NCI-H128 (cell line): Measurements from ENCODE around the gene TNFRSF8.
"Not testable (repeated sequence)": the region's sequence is repeated elsewhere in the genome, so short reads cannot be mapped to it uniquely, and the experiment has no call there.

ENCODE experiments used
- DNase-seq: peaks from one replicate; lab custom pipeline; 2025; ENCODE audit not compliant: unreplicated experiment; lab: John Stamatoyannopoulos, UW

The TNFRSF8 gene

GRCh38 chr1:12063141-12064072 is at the start of gene TNFRSF8:
Gene TNFRSF8, plus strand, starts transcription at chr1:12063303. Its CDS starts 296 bp downstream, at chr1:12063599.
- DNase-seq = no peak

DNA sequence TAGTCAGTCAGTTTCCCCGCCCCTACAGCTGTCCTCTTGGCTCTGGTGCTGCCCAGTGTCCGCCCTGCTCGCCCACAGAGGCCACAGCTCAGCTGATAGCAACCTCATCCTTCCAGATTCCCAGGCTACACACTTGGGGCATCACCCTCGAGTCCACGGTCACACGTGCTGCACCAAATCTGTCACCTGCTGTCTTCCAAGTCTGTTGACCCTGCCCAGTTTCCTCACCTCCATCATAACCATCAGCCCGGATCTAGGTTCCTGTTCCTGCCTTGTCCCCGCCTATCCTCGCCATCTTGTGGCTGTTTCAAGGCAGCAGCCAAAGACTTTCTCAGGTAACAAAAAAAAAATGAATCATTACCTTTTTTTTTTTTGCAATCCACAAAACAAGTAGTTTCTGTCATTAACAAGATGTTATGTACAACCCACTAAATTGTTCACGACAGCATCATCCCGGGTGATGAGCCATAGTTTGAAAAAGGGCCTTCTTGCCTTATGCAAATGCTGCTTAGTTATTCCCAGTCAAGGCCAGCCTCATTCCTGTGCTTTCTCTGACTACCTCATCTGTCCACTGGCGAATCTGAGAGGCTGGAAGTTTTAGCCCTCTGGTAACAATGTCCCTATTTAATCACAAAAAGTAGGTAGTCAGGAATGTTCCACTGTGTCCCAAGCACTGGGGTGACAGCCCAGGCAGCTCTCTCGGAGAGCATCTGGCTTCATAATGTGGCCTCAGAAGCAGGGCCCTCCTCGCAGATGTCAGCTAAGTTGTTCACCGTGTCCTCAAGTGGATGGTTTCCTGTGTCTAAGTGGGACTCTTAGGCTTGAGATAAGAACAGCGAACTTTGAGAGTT is 48.7 kb upstream of the TNFRSF8 start:
- DNase-seq = no peak

GRCh38 chr1:12015001-12015491 is 48.1 kb upstream of the TNFRSF8 start:
- DNase-seq = no peak

- no peak for DNase-seq
These were observed 47.6 kb upstream of the TNFRSF8 start for GRCh38 chr1:12015499-12015898.

DNA sequence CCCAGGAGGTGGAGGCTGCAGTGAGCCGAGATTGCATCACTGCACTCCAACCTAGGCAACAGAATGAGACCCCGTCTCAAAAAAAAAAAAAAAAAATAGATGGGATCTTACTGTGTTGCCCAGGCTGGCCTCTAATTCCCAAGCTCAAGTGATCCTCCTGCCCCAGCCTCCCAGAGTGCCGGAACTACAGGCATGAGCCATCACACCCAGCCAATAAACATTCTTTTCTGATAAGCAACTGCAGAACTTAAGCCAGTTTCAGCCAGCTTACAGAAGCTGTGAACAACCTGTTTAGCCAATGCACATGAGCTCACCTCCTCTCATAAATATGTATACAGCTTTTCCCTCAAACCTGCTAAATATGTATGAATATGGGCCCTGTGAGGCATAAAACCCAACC is 46.9 kb upstream of the TNFRSF8 start:
- no peak for DNase-seq

DNA sequence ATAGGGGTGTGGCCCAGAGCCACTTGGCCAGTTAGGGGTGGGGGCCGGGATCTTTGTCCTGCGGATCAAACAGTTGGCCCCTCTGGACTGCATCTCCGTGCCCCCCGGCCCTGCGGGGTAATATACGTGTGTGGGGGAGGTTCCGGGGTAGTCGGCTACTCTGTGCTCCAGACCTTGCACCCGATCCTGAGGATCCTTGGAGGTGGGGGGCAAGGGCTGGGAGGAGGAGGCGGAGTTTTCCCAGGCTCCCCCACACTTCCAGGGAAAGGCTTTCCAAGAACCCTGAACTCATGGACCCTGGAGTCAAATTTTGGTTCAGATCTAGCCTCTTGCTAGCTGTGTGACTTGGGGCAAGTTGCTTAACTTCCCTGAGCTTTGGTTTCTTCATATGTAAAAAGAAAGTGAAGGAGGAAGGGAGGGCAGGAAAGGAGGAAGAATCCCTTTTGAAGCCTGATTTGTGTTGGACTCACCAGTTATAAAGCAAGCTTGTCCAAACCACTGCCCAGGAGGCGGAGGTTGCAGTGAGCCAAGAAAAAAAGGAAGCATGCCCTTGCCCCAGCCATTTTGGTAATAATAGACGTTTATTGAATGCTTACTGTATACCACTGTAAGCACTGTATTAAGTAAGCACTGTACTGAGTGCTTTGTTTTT is 43.1 kb upstream of the TNFRSF8 start:
- no peak for DNase-seq

- no peak for DNase-seq
These were observed 41.5 kb upstream of the TNFRSF8 start for GRCh38 chr1:12021616-12022015.

- DNase-seq = no peak
These were observed 41.1 kb upstream of the TNFRSF8 start for GRCh38 chr1:12022036-12022435.

GRCh38 chr1:12026586-12026985 is 36.5 kb upstream of the TNFRSF8 start:
- DNase-seq = no peak

DNA sequence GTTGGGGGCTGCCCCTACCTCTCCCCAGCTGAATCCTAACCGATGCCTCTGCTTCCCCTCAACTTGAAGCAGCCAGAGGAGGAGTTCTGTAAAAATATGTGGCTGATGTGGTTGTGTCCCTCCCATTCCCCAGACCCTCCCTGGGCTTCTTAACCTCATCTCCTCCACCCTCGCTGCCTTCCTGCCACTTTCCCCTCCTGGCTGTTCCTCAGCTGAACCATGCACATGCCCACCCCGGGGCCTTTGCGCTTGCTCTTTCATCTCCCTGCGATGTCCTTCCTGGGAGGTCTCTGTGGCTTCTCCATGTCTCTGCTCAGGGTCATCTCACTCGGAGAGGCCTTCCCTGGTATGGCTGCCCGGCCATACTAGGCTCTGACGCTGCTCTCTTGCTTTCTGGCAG is 34.9 kb upstream of the TNFRSF8 start:
- DNase-seq = no peak

DNA sequence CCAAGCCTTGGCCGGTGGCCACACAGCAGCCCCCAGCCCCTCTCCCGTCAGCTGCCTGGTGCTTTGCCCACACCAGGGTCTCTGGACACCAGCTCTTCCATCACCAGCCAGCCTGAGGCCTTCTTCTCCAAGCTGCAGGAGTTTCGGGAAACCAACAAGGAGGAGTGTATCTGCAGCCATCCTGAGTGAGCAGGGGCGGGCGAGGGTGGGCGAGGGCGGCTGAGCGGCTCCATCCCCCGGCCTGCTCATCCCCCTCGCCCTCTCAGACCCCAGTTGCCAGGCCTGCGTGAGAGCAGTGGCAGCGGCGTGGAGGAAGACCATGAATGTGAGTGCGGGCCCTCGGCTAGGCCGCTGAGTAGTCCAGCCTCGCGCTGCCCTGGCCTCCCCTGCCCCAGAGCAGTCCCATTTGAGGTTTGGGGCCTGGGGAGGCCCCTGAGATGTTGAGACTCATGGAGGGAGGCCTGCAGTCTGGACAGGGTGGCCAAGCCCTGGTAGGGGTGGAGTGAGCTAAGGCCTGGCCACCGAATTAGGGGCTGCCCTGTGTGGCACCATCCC is 34.1 kb upstream of the TNFRSF8 start:
- no peak for DNase-seq

- DNase-seq = no peak
These were observed 33.3 kb upstream of the TNFRSF8 start for GRCh38 chr1:12029720-12030339.

- no peak for DNase-seq
These were observed 31.8 kb upstream of the TNFRSF8 start for GRCh38 chr1:12031039-12031980.

DNA sequence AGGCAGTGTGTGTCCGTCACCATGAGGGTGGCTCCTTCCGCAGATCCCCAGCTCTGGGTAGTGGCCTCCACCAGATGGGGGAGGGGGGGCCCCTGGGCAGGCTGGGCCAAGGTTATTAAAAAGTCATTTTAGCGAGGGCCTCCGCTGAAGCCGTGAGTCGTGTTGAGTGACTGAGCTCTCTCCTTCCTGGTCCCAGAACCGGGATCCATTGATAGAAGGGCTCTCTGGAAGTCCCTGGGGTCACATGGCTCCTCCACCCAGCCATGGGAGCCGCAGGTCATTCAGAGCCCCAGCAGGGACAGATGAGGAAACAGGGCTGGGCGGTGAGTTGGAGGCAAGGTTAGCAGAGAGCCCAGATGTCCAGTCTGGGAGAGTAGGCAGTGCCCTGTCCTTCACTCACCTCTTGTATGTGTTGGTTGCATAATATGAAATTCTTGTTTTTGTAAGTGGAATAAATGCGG is 30.9 kb upstream of the TNFRSF8 start:
- DNase-seq = no peak

DNA sequence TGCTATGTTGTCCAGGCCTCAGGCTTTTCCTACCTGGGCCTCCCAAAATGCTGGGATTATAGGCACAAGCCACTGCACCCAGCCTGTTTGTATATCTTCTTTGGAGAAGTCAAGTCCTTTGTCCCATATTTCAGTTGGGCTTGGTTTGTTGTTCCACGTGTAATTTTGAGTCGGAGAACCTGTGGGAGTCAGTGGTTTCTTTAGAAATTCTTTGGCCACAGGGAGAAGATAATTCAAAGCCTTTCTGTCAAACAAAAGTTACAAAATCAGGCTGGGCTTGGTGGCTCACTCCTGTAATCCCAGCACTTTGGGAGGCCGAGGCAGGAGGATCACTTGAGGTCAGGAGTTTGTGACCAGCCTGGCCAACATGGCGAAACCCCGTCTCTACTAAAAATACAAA is 29.7 kb upstream of the TNFRSF8 start:
- not testable (repeated sequence) for DNase-seq

- no peak for DNase-seq
These were observed 28.7 kb upstream of the TNFRSF8 start for GRCh38 chr1:12034381-12034801.

- DNase-seq = no peak
These were observed 27.8 kb upstream of the TNFRSF8 start for GRCh38 chr1:12035312-12035711.

DNA sequence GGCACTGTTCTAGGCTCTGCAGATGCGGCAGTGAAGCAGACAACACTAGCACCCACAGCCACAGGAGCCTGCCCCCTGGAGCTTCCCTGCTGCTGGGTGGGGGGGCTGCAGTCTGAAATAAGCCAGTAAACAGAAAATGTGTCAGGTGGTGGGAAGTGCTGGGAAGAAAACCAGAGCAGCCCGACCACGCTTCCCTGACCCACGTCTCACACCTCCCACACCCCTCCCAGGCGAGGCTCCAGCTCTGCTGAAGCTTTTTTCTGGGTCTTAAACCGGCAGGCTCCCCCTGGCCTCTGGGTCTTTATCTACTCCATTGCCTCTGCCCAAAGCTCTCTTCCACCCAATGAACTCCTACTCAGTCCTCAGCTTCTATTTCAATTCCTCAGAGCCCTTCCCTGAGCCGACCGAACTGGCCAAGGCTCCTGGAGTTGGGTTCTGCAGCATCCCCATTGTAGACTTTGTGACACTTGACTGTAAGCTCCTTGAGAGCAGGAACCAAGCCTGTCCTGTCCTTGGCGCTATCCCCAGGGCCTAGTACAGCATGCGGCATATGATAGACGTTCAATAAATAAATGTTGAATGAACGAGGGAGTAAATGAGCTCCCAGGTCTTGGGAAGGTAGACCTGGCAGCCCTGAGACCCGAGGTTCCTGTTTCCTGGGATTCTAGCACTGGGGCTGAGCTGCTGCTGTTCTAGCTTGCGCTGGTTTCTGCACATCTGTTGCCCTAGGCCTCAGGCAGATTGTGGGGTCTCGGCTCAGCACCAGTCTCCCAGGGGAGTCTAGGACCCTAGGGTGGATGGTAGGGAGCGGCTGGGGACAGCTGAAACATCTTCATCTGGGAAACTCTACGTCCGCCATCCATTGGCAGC is 25.4 kb upstream of the TNFRSF8 start:
- no peak for DNase-seq
